Stomach (tissue), 9 donors: Measurements from ENCODE around the gene SPATA3. TPM values are rescaled to one million over a fixed set of nuclear protein-coding genes. Genes with fewer than 3 reads are reported as not detected.
A peak's percentile ranks its signal among the peaks of the same experiment; 100 is the strongest.

Source experiments
- DNase-seq, 2 donors: peaks; one replicate each; pipeline versions ENCODE4 v3.0.0 to v3.0.0-alpha.2; 2013 to 2019
- H3K27ac ChIP-seq, 5 donors: fragments of 200-600 bp in 4 of 5; sonication (generic) in 4 of 5; one replicate each; pipeline ENCODE4 v1.5.1; 2013 to 2019; ENCODE audit warnings: mild to moderate bottlenecking in 1 of 5, moderate library complexity in 1 of 5
- H3K27me3 ChIP-seq, 3 donors: fragments of 200-600 bp; sonication (generic); one replicate each; pipeline ENCODE4 v1.5.1; 2017 to 2019; ENCODE audit warnings: mixed run types in 1 of 3
- H3K36me3 ChIP-seq, 4 donors: fragments of 200-600 bp; sonication (generic); 1 replicate in 3 of 4; 2 replicates in 1 of 4; pipeline ENCODE4 v1.5.1; 2016 to 2019
- H3K4me1 ChIP-seq, 4 donors: fragments of 200-600 bp; sonication (generic); one replicate each; pipeline ENCODE4 v1.5.1; 2016 to 2019
- H3K4me3 ChIP-seq, 4 donors: fragments of 200-600 bp; sonication (generic) in 3 of 4; one replicate each; pipeline ENCODE4 v1.5.1; 2016 to 2019; ENCODE audit warnings: mild to moderate bottlenecking in 1 of 4
- H3K9me3 ChIP-seq, 4 donors: fragments of 200-600 bp; sonication (generic); one replicate each; pipeline ENCODE4 v1.5.1; 2016 to 2019
- EP300 ChIP-seq: sonication (generic); formaldehyde crosslinking; IDR thresholded peaks from one replicate; pipeline ENCODE4 v1.6.1; 2017; ENCODE audit warnings: antibody characterized with exemption
- POLR2A ChIP-seq, 4 donors: fragments of 450-650 bp; IDR thresholded peaks; one replicate each; pipeline ENCODE4 v1.6.1; 2016; ENCODE audit warnings: antibody characterized with exemption in 4 of 4, control low read depth in 2 of 4, mild to moderate bottlenecking in 1 of 4, moderate library complexity in 1 of 4
- POLR2AphosphoS5 ChIP-seq, 3 donors: sonication (generic); formaldehyde crosslinking; IDR thresholded peaks; one replicate each; pipeline ENCODE4 v1.6.1; 2016; ENCODE audit warnings: antibody characterized with exemption in 3 of 3
- WGBS, 5 donors: extraction: QIAGEN DNeasy Blood & Tissue Kit in 3 of 5; methylation state at CpG; one replicate each; pipeline versions ENCODE4 v1.1.5 to v1.1.7; 2013 to 2018; 5-methylcytosine and 5-hydroxymethylcytosine counted together
- intact Hi-C: fragments of 100-400 bp; cut with DNase I; formaldehyde crosslinking; loops from one replicate; pipeline ENCODE4 v1.15.1; 2023; ENCODE audit warnings: low total_unique reads
- polyA plus RNA-seq, 3 donors: library from polyadenylated mRNA; stranded (reverse); fragments of 200-250 nt; gene quantifications; one replicate each; pipeline ENCODE4 v1.2.3, GENCODE V29; 2013
- total RNA-seq, 5 donors: library from RNA; depleted of rRNA; stranded (reverse); fragments of >200 nt; gene quantifications; one replicate each; pipeline versions ENCODE4 v1.1.0 to v1.2.3, GENCODE V29; 2014 to 2016
- TF ChIP-seq, protein P1 (sequence below), 7 experiments: fragments of 450-650 bp in 4 of 7; fragments of 200-600 bp in 3 of 7; sonication (generic) in 3 of 7; IDR thresholded peaks; one replicate each; pipeline ENCODE4 v1.5.1; 2016 to 2019; ENCODE audit warnings: antibody characterized with exemption in 7 of 7, control low read depth in 2 of 7, mild to moderate bottlenecking in 1 of 7
- donor health status: healthy with polysubstance abuse.
- donor health status: Bipolar disorder and iron deficiency.
- donor health status: healthy.

SPATA3 gene
- total and polyA plus RNA-seq, 8 donors, result not detected

DNA sequence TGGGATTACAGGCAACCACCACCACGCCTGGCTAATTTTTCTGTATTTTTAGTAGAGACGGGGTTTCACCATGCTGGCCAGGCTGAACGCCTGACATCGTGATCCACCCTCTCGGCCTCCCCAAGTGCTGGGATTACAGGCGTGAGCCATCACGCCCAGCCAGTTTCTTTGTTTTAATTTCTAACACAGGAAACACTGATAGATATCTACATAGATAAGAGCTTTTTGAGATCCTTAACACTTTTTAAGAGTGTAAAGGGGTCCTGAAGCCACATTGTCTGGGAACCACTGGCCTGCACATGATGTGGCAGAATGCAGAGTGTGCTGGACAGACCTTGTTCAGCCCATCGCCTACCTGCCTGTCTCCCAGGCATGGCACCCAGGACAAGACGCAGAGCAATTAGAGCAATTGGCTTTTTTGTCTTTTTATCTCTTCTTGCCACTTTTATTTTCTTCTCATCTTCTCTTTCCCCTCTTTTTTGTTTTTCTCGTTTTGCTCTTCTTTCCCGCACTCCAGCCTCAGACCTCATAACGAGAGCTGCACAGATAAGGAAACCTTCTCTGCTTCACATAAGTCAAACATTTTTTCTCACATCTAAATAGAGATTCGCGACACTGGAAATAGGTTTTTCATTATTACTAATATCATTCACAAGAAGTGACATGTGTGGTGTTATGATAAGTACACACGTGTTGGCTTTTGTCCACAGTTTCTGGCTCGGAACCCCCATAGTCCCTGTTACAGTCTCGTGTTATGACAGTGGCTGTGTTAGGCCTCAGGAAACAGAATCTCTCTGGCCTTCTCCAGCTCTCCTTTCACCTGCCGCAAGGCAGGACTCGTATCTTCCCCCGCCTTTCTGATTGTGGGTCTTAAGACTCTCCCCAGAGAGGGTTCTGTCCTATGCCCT is 45.7 kb upstream of the SPATA3 start:
- H3K4me1 ChIP-seq, result no peaks in the 10 kb centered on the region
- no peak overlapping the region for H3K27ac ChIP-seq
- H3K27me3 ChIP-seq, result no peaks in the 10 kb centered on the region
- 81 to 88% (median 86%) methylated on average over 20 of the region's 20 CpGs for WGBS, 5 donors
- peak in 1 of 2 donors; percentile 13 for DNase-seq
- no peaks in the 10 kb centered on the region for H3K9me3 ChIP-seq
- intact Hi-C loops, result no loop called here
- no peak overlapping the region for H3K4me3 ChIP-seq
- TF ChIP-seq, protein P1, sequence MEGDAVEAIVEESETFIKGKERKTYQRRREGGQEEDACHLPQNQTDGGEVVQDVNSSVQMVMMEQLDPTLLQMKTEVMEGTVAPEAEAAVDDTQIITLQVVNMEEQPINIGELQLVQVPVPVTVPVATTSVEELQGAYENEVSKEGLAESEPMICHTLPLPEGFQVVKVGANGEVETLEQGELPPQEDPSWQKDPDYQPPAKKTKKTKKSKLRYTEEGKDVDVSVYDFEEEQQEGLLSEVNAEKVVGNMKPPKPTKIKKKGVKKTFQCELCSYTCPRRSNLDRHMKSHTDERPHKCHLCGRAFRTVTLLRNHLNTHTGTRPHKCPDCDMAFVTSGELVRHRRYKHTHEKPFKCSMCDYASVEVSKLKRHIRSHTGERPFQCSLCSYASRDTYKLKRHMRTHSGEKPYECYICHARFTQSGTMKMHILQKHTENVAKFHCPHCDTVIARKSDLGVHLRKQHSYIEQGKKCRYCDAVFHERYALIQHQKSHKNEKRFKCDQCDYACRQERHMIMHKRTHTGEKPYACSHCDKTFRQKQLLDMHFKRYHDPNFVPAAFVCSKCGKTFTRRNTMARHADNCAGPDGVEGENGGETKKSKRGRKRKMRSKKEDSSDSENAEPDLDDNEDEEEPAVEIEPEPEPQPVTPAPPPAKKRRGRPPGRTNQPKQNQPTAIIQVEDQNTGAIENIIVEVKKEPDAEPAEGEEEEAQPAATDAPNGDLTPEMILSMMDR (IDR thresholded peaks at IDR 0.05), result no peak
- TF ChIP-seq POLR2A (IDR thresholded peaks at IDR 0.05), result no peak
- no peak for TF ChIP-seq EP300
- TF ChIP-seq POLR2AphosphoS5 (IDR thresholded peaks at IDR 0.05), result no peak
- H3K36me3 ChIP-seq, result no peaks in the 10 kb centered on the region

DNA sequence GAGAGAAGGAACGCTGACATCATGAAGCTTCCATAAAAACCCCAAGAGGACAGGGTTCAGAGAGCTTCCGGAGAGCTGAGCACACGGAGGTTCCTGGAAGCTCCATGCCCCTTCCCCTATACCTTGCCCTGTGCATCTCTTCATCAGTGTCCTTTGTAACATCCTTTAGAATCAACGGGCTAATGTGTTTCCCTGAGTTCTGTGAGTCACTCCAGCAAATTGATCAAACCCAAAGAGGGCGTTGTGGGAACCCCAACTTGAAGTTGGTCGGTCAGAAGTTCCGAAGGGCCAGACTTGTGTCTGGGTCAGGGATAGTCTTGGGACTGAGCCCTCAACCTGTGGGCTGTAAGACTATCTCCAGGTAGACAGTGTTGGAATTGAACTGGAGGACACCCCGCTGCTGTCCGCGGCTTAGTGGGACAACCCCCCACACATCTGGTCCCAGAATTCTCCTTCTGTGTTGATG is 45.0 kb upstream of the SPATA3 start:
- intact Hi-C loops, result no loop called here
- H3K4me3 ChIP-seq, result no peak overlapping the region
- peaks cover 0 to 4% (median 2%) of the 10 kb centered on the region in 3 donors for H3K27me3 ChIP-seq
- no peaks in the 10 kb centered on the region for H3K36me3 ChIP-seq
- DNase-seq, result peak in 1 of 2 donors; percentile 9
- H3K9me3 ChIP-seq, result no peaks in the 10 kb centered on the region
- WGBS, 5 donors, result 89 to 95% (median 94%) methylated on average over 10 of the region's 10 CpGs
- no peak overlapping the region for H3K27ac ChIP-seq
- no peaks in the 10 kb centered on the region for H3K4me1 ChIP-seq
- TF ChIP-seq EP300, result no peak
- TF ChIP-seq, protein P1 (IDR thresholded peaks at IDR 0.05), result no peak
- no peak for TF ChIP-seq POLR2A (IDR thresholded peaks at IDR 0.05)
- no peak for TF ChIP-seq POLR2AphosphoS5 (IDR thresholded peaks at IDR 0.05)

DNA sequence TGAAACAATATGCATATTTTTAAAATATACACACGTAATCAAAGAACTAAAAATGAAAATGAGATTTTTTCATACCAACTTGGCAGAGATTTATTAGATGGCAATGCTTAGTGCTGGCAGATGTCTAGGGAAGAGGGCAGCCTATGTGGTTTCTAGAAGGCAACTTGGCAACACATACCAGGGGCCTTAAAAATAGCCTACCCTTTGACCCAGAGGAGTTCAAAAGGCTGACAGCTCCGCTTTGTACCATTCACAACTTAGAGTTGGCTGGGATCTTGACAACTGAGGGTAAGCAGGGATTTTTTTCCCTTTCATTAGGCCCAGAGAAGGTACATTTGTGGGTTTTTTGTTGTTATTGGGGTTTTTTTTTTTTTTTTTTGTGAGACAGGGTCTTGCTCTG is 44.5 kb upstream of the SPATA3 start:
- H3K27me3 ChIP-seq, result peaks cover 0 to 8% (median 6%) of the 10 kb centered on the region in 3 donors
- DNase-seq, result peak in 1 of 2 donors; percentile 0
- 72 to 100% (median 93%) methylated on average over 2 of the region's 2 CpGs for WGBS, 5 donors
- intact Hi-C loops, result no loop called here
- H3K4me3 ChIP-seq, result no peak overlapping the region
- TF ChIP-seq, protein P1 (IDR thresholded peaks at IDR 0.05), result no peak
- TF ChIP-seq POLR2A (IDR thresholded peaks at IDR 0.05), result no peak
- no peak for TF ChIP-seq EP300
- no peak overlapping the region for H3K27ac ChIP-seq
- no peaks in the 10 kb centered on the region for H3K4me1 ChIP-seq
- H3K36me3 ChIP-seq, result no peaks in the 10 kb centered on the region
- H3K9me3 ChIP-seq, result no peaks in the 10 kb centered on the region

DNA sequence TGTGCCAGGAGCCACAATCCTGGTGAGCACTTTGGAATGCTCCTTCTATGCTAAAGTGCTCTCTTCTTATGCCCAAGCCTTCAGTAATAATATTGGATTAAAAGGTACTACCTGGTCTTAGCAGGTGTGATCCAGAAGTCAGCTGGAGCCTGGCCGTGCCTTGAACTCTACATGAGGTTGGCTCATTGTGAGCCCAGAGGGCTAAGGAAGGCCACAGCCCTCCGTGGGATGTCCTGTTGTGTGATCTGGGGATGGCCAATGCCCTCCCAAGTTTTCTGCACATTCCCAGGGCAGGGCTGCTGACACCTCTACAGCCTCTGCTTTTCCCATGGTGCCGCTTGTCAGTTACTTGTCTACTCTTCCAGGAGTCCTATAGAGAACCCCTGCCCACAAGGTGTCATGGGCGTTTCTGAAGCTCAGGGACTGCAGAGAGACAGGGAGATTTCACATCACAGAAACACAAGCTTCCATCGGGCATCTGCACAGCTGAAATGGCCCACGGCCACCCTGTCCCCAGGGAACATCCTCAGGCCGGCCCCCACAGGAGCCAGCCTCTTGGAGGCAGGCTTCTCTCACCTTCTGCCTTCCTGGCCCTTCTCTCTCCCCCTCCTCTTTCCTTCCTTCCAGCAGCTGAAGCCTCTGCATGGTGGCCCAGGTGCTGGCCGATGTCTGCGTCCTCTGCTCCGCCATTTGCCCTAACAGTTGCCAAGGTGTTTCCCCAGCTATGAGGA is 43.5 kb upstream of the SPATA3 start:
- Histone ChIP-seq H3K4me3 (no peak overlapping the region), H3K4me1 (peaks cover 0 to 7% (median 7%) of the 10 kb centered on the region in 4 donors), H3K27ac (no peak overlapping the region), H3K9me3 (no peaks in the 10 kb centered on the region), H3K36me3 (no peaks in the 10 kb centered on the region), H3K27me3 (peaks cover 0 to 18% (median 14%) of the 10 kb centered on the region in 3 donors)
- intact Hi-C loops, result no loop called here
- DNase-seq, result no peak
- TF ChIP-seq, protein P1 (IDR thresholded peaks at IDR 0.05), result no peak
- TF ChIP-seq POLR2AphosphoS5 (IDR thresholded peaks at IDR 0.05) (no peak), POLR2A (IDR thresholded peaks at IDR 0.05) (no peak), EP300 (no peak)
- 88 to 93% (median 90%) methylated on average over 9 to 10 of the region's 10 CpGs for WGBS, 5 donors
